AG08396 (cell line): ENCODE measurements around the gene GUK1.

Source experiments
- DNase-seq: peaks from one replicate; pipeline ENCODE4 v3.0.0; 2012; ENCODE audit warnings: low spot score, mixed read lengths

Gene GUK1

GRCh38 chr1:228131766-228132165 is 8.3 kb upstream of the GUK1 start:
- DNase-seq, result no peak

- DNase-seq, result no peak
Measured at GRCh38 chr1:228134591-228134990, 5.5 kb upstream of the GUK1 start.

DNA sequence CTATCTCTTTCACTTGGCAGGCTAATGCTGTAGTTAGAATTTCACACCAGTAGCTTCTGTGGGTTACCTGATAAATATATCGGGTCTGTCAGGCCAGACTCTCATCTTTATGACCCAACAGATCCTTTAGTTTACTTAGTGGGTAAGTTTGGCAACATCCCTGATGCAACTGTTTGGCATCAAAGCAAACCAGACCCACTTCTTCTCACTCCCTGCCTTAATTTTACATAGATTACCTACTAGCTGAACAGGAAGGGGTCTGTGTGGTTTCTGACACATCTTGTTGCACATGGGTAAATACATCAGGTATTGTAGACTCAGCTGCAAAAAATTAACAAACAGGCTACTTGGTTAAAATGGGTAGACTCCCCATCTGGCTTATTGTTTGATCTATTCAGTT is 3.2 kb upstream of the GUK1 start:
- DNase-seq, result no peak

GRCh38 chr1:228139406-228139930 is 611 bp upstream of the GUK1 start:
- no peak for DNase-seq

DNA sequence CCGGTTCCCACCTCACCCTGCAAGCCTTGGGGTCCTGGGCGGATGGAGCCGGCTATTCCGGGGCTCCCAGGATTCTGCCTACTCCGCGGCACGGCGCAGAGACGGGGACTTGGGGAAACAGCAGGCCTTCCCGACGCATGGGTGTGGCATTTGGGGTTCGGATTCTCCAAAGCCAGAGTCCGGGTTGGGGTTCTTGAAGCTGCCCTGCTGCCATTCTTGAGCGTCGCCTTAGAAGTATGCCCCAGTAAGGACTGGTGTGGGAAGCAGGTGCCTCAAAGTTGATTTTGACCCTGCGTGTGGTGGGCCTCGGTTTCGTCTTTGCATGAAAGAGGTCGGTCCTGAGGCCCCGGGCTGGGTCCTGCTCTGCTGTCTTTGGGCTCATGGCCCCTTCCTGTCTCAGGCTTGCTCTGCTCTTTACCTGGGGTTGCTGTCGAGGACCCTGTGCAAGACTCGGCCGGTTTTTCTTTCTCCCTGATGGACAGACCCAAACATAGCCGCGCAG is 696 bp downstream of the GUK1 start:
- peak; percentile 8 for DNase-seq

GRCh38 chr1:228141226-228142044 is 1.4 kb downstream of the GUK1 start:
- DNase-seq, result peak; percentile 59

GRCh38 chr1:228142155-228142691 is 2.1 kb downstream of the GUK1 start:
- DNase-seq, result no peak

DNA sequence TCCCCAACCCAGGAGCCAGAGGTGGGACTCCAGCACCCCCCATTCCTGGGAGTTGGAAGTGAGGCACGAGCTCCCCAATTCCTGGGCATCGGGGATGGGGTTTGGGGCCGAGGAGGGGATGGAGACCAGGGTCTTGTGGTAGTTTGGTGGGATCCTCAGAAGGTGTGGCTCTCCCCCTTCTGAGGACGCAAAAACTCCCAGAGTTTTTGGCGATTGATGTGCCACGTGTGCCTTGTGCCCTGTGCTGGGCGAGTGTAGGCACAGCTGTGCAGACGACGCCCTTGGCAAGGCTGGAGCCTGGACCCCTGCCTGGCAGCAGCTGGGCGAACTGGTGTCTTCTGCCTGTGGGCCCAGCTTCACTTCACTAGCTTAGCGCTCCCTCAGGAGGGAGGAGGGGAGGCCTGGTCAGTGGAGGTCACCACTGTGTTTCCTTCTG is 2.6 kb downstream of the GUK1 start:
- DNase-seq, result no peak

- DNase-seq, result no peak
Measured at GRCh38 chr1:228143480-228144192, 3.6 kb downstream of the GUK1 start.

DNA sequence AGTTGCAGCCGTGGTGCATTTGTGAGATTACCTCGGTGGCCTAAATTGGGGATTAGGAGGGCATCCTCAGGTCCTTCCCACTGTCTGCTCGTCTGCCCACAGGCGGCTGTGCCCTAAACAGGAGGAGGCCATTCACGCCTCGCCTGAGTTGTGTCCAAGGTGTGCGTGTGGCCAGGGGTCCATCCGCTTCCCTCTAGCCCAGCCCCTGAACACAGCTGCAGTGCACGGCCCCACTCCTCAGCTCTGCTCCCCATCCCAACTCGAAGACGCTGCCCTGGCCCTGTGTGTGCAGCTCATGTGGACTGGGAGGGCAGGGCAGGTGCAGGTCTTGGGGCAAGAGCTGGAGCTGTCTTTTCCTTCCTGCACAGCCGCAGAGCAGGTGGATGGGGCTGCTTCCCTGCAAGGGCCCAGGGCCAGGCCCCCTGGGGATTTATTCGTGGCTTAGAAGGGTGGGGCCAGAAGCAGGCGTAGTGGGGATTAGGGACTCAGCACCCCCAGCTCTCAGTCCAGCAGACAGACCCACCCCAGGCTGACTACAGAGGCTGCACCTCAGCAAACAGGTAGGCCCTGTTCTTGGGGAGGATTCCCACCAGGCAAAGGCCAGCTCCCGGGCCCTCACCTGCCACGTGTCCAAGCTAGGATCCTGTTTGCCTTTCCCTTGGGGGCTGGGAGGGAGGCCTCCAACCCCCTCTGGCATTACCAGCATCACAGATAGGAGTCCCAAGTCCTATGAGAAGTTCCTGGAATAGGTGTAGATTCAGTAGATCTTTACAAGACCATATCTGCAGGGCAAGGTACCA is 4.3 kb downstream of the GUK1 start:
- DNase-seq, result no peak

- DNase-seq, result no peak
Measured at GRCh38 chr1:228144993-228145343, 4.9 kb downstream of the GUK1 start.

DNA sequence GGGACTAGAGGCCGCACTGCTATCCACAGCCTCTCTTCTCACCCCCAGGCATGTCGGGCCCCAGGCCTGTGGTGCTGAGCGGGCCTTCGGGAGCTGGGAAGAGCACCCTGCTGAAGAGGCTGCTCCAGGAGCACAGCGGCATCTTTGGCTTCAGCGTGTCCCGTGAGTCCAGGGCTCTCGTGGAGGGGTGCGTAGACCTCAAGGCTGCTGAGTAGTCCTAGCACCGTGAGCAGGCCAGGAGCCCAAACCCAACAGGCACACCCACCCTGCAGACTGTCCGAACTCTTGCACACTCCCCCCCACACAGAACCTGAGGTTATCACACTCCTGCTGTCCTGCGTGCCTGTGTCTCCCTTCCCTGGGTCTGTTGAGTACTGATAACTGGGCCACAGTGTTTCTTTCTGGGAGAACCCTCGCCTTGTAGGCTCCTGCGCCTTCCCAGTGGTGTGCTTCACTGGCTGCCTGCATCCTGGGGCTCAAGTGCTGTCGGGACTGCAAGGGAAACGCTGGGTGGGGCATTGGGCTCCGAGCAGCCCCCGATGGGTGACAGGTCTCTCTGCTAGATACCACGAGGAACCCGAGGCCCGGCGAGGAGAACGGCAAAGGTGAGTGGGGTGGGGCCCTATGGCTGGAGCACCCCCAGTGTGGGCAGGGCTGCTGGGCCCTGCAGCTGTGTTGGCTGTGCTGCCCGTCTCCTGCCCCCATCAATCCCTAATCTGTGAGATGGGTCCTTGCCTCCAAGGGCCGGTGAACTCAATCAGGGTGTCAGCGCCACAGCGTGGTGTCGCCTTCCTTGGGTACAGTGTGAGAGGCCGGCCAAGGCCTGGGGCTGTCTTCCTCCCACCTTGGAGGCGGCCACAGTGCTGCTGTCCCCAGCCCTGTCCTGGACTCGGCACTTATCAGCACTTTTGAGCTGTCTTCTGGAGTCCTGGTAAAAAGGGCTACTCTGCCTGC is 5.7 kb downstream of the GUK1 start:
- DNase-seq, result no peak

DNA sequence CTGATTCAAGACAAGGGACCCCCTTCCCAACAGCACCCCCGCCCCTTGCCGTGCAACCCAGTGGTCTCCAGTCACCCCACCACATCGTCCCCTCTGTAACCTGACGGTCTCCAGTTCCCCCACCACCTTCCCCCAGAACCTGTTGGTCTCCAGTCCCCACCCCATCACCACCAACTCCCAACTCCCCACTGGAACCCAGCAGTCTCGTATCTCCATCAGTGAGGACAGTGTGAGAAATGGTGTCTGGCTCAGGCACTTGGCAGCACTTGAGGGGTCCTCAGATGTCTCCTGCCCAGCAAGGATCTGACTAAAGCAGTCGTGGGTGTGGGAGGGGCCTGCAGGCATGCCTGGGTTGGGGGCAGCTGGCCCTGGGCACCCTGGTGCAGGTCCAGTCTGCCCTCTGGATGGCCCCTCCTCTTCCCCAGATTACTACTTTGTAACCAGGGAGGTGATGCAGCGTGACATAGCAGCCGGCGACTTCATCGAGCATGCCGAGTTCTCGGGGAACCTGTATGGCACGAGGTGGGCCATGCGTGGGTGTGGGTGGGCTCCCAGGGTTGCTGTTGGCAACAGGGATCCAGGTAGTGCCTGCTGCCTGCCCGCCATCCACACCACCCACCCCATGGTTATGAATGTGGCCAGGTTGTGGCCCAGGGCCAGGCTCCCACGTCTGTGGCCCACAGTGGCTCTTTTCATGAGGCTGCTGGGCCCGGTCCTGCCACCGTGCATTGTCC is 6.5 kb downstream of the GUK1 start:
- peak; percentile 2 for DNase-seq

DNA sequence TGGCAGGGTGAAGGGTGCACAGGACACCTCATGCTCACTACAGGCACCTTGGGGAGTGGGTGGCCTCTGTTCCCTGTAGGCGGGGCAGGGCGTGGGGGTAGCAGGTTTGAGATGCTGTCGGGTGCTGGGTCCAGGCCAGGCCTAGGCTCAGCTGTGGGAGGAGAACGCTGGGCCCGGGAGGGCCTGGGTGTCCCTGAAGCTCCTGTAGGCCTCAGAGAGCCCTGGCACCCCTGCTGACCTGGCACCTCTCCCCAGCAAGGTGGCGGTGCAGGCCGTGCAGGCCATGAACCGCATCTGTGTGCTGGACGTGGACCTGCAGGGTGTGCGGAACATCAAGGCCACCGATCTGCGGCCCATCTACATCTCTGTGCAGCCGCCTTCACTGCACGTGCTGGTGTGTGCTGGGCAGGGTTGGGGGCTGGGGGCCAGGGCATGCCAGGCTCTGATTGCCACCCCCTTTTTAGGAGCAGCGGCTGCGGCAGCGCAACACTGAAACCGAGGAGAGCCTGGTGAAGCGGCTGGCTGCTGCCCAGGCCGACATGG is 7.1 kb downstream of the GUK1 start:
- peak; percentile 7 for DNase-seq

DNA sequence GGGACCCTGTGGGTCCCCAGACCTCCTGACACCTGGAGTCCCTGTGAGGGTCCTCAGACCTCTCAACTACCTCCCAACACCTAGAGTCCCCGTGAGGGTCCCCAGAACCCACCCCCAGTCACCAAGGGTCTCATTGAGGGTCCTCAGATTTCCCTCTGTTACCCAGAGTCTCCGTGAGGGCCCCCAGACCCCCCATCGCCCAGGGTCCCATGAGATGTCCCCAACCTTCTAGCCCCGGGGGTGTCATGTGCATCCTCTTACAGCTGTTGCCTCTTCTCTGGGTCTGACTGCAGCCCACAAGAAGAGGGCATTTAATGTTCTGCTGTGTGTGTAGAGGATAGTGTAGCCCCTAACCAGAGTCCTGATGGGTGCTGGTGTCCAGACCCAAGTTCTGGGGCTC is 7.7 kb downstream of the GUK1 start:
- DNase-seq, result no peak

GRCh38 chr1:228148196-228148861 is 8.2 kb downstream of the GUK1 start:
- DNase-seq, result peak; percentile 35

GRCh38 chr1:228148935-228149405 is 8.9 kb downstream of the GUK1 start:
- no peak for DNase-seq

- DNase-seq, result peak; percentile 80
Measured at GRCh38 chr1:228149406-228150119, 9.5 kb downstream of the GUK1 start, which contains the start of gene GJC2. TSS of gene GJC2 (plus strand) at chr1:228149930. CDS start at chr1:228157759, 7,829 bp downstream.
